Measurements from ENCODE around the gene MEI1. TPM values are rescaled to one million over a fixed set of nuclear protein-coding genes. Genes with fewer than 3 reads are reported as not detected.

The MEI1 gene
- total RNA-seq, 3 donors from 2014 or later: 1.3 to 12.1 (median 4.3) TPM

DNA sequence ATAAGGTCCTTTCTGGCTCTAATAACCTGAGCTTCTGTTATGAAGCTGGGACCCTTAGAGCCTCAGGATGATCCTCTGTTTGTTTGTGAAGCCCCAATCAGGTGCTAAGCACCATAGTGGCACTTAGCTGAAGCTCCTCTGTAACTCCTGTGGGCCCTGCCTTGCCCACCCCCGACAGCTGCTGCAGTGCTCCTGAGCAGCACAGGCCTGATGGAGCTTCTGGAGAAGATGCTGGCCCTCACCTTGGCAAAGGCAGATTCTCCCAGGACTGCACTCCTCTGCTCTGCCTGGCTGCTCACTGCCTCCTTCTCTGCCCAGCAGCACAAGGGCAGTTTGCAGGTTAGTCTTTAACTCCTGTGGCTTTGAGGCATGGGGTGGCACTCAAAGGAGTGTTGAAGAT lies 82.2 kb downstream of the MEI1 start:
- Histone ChIP-seq H3K27ac (peak overlapping the region in 1 of 2 donors; percentile 43), H3K36me3 (no peaks in the 10 kb centered on the region), H3K4me1 (no peaks in the 10 kb centered on the region), H3K9me3 (no peaks in the 10 kb centered on the region), H3K4me3 (peak overlapping the region; percentile 9 to 37 (median 11)), H3K27me3 (no peaks in the 10 kb centered on the region)
- no peak for DNase-seq (ENCODE audit: low spot score in 2 of 2)
- TF ChIP-seq POLR2AphosphoS5 (IDR thresholded peaks at IDR 0.05): no peak
- no peak for TF ChIP-seq POLR2A (IDR thresholded peaks at IDR 0.05)
- TF ChIP-seq, protein P1, sequence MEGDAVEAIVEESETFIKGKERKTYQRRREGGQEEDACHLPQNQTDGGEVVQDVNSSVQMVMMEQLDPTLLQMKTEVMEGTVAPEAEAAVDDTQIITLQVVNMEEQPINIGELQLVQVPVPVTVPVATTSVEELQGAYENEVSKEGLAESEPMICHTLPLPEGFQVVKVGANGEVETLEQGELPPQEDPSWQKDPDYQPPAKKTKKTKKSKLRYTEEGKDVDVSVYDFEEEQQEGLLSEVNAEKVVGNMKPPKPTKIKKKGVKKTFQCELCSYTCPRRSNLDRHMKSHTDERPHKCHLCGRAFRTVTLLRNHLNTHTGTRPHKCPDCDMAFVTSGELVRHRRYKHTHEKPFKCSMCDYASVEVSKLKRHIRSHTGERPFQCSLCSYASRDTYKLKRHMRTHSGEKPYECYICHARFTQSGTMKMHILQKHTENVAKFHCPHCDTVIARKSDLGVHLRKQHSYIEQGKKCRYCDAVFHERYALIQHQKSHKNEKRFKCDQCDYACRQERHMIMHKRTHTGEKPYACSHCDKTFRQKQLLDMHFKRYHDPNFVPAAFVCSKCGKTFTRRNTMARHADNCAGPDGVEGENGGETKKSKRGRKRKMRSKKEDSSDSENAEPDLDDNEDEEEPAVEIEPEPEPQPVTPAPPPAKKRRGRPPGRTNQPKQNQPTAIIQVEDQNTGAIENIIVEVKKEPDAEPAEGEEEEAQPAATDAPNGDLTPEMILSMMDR (IDR thresholded peaks at IDR 0.05): no peak
- intact Hi-C loops (cut with DNase I; ENCODE audit: low total_unique reads): no loop called here

DNA sequence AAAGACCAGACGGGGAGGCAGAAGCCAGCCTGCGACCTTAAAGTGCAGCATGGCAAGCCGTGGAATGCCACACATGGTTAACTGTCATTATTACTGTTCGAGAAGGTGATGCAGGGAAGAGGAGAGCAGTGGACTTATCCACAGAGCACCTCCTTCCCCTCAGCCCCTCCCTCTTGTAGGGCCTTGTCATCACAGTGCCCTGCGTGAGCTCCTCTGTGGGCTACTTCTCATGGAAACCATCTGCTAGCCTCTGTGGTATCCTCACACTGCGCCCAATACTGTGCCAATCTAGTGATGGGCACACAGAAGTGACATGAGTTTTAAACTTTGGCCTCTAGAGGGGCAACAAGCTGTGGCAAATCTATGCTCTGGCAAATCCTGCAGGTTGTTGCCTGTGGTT lies 83.0 kb downstream of the MEI1 start:
- no peaks in the 10 kb centered on the region for H3K27me3 ChIP-seq
- H3K36me3 ChIP-seq: no peaks in the 10 kb centered on the region
- intact Hi-C loops (cut with DNase I; ENCODE audit: low total_unique reads): no loop called here
- no peak overlapping the region for H3K4me3 ChIP-seq
- H3K9me3 ChIP-seq: no peaks in the 10 kb centered on the region
- TF ChIP-seq POLR2AphosphoS5 (IDR thresholded peaks at IDR 0.05): no peak
- TF ChIP-seq POLR2A (IDR thresholded peaks at IDR 0.05): no peak
- TF ChIP-seq, protein P1 (IDR thresholded peaks at IDR 0.05): no peak
- peak overlapping the region in 1 of 2 donors; percentile 43 for H3K27ac ChIP-seq
- H3K4me1 ChIP-seq: no peaks in the 10 kb centered on the region
- no peak for DNase-seq (ENCODE audit: low spot score in 2 of 2)

DNA sequence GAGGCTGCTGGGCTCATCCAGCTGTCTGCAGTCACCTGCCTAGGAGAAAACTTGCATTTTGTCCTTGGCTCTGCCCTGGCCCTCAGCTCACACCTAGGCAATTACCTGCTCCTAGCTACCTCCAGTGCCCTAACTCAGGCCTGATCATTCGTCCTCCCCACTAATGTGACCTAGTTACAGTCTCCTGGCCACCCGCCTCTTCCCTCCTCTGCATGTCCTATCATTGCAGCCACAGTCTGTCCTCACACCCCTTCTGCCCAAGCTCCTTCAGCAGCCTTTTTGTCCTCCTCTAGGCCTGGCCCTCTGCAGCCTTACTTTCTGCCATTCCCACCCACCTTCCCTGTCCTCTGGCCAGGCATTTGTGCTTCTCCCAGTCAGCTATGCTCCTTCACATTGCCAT lies 83.4 kb downstream of the MEI1 start:
- Histone ChIP-seq H3K27me3 (no peaks in the 10 kb centered on the region), H3K27ac (no peak overlapping the region), H3K4me1 (no peaks in the 10 kb centered on the region), H3K9me3 (no peaks in the 10 kb centered on the region), H3K4me3 (no peak overlapping the region), H3K36me3 (no peaks in the 10 kb centered on the region)
- TF ChIP-seq POLR2AphosphoS5 (IDR thresholded peaks at IDR 0.05) (no peak), POLR2A (IDR thresholded peaks at IDR 0.05) (no peak)
- TF ChIP-seq, protein P1 (IDR thresholded peaks at IDR 0.05): no peak
- DNase-seq (ENCODE audit: low spot score in 2 of 2): no peak
- intact Hi-C loops (cut with DNase I; ENCODE audit: low total_unique reads): no loop called here

DNA sequence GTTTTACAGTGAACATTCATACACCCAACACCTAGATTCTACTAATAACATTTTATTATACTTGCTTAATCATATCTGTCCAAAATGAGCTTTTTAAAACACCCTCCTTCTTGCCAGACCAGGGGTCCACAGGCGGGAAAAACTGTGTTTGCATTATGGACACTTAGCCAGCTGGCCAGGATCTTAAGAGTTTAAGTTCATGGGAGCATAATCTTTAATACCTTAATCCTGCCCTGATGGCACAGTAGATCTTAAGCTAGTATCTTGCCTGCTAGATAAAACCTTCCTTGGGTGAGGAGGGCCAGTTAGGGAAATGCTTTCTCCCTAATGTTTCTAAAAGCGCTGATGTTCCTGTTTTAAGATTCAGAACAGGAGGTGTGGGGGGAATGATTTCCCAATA lies 88.0 kb downstream of the MEI1 start:
- Histone ChIP-seq H3K9me3 (no peaks in the 10 kb centered on the region), H3K4me1 (no peaks in the 10 kb centered on the region), H3K4me3 (no peak overlapping the region), H3K36me3 (no peaks in the 10 kb centered on the region), H3K27ac (no peak overlapping the region), H3K27me3 (no peaks in the 10 kb centered on the region)
- DNase-seq (ENCODE audit: low spot score in 2 of 2): no peak
- no peak for TF ChIP-seq POLR2AphosphoS5 (IDR thresholded peaks at IDR 0.05)
- TF ChIP-seq, protein P1 (IDR thresholded peaks at IDR 0.05): no peak
- no peak for TF ChIP-seq POLR2A (IDR thresholded peaks at IDR 0.05)
- intact Hi-C loops (cut with DNase I; ENCODE audit: low total_unique reads): no loop called here

DNA sequence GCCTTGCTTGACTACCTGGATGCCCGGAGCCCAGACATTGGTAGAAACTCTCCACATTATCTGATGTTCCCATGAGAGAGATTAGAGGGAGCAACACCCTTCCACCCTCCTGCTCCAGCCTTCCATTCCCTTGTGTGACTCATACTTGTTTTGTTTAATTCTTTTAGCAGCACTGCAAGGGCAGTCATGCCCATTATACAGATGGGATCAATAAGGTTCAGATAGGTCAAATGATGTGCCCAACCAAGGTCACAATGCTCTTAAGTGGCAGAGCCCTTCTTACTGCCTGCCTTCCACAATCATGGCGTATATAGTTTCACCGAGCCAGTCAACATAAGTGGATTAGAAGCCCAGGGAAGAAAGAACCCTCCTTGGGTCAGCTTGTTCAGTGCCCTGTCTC lies 94.6 kb downstream of the MEI1 start:
- intact Hi-C loops (cut with DNase I; ENCODE audit: low total_unique reads): no loop called here
- no peaks in the 10 kb centered on the region for H3K36me3 ChIP-seq
- no peak overlapping the region for H3K27ac ChIP-seq
- no peaks in the 10 kb centered on the region for H3K27me3 ChIP-seq
- DNase-seq (ENCODE audit: low spot score in 2 of 2): no peak
- H3K9me3 ChIP-seq: no peaks in the 10 kb centered on the region
- no peaks in the 10 kb centered on the region for H3K4me1 ChIP-seq
- TF ChIP-seq, protein P1 (IDR thresholded peaks at IDR 0.05): no peak
- TF ChIP-seq POLR2A (IDR thresholded peaks at IDR 0.05) (no peak), POLR2AphosphoS5 (IDR thresholded peaks at IDR 0.05) (no peak)
- no peak overlapping the region for H3K4me3 ChIP-seq
